Activated CD8-positive, alpha-beta memory T cell treated with anti-CD3 and anti-CD28 coated beads, Interleukin-2, amount 50 U/mL, for 4 hours (primary cell): ENCODE results near the gene CBR1.

Experiments used
- DNase-seq: peaks from one replicate; pipeline ENCODE4 v3.0.0-alpha.2; 2020

CBR1 gene

GRCh38 chr21:36069713-36070583 is at the start of gene CBR1:
Gene CBR1 (plus strand): TSS chr21:36070024. CDS start chr21:36070116, 92 bp downstream.
- peak; percentile 88 for DNase-seq

- no peak for DNase-seq
Measured at GRCh38 chr21:36021251-36021837, 48.5 kb upstream of the CBR1 start.

- DNase-seq, result no peak
Measured at GRCh38 chr21:36022427-36023091, 47.3 kb upstream of the CBR1 start.

- no peak for DNase-seq
Measured at GRCh38 chr21:36023092-36023480, 46.7 kb upstream of the CBR1 start.

GRCh38 chr21:36024782-36025181 is 45.0 kb upstream of the CBR1 start:
- DNase-seq, result no peak

GRCh38 chr21:36027347-36027746 is 42.5 kb upstream of the CBR1 start:
- DNase-seq, result no peak

- peak; percentile 64 for DNase-seq
Measured at GRCh38 chr21:36028127-36029069, 41.4 kb upstream of the CBR1 start.

GRCh38 chr21:36029309-36029708 is 40.5 kb upstream of the CBR1 start:
- DNase-seq, result no peak

GRCh38 chr21:36030581-36031189 is 39.1 kb upstream of the CBR1 start:
- no peak for DNase-seq

- DNase-seq, result no peak
Measured at GRCh38 chr21:36032647-36033406, 37.0 kb upstream of the CBR1 start.

GRCh38 chr21:36034211-36034913 is 35.5 kb upstream of the CBR1 start:
- no peak for DNase-seq

GRCh38 chr21:36035381-36035791 is 34.4 kb upstream of the CBR1 start:
- no peak for DNase-seq

GRCh38 chr21:36038701-36039497 is 30.9 kb upstream of the CBR1 start:
- no peak for DNase-seq

GRCh38 chr21:36039861-36040260 is 30.0 kb upstream of the CBR1 start:
- DNase-seq, result no peak

- no peak for DNase-seq
Measured at GRCh38 chr21:36040389-36040788, 29.4 kb upstream of the CBR1 start.

- no peak for DNase-seq
Measured at GRCh38 chr21:36041910-36042309, 27.9 kb upstream of the CBR1 start.

- DNase-seq, result no peak
Measured at GRCh38 chr21:36044056-36044455, 25.8 kb upstream of the CBR1 start.

- no peak for DNase-seq
Measured at GRCh38 chr21:36045993-36046392, 23.8 kb upstream of the CBR1 start.

GRCh38 chr21:36047139-36047538 is 22.7 kb upstream of the CBR1 start:
- DNase-seq, result no peak

GRCh38 chr21:36048357-36048756 is 21.5 kb upstream of the CBR1 start:
- DNase-seq, result no peak
